ENCODE measurements around the gene SNUPN. TPM values are rescaled to one million over a fixed set of nuclear protein-coding genes. Genes with fewer than 3 reads are reported as not detected.

The SNUPN gene
- total RNA-seq, 2 experiments from 2014 or later, result 28.2 to 28.5 TPM

- H3K27me3 Mint-ChIP-seq, result no peaks in the 10 kb centered on the region
- ATAC-seq, result no peak
- ChIA-PET POLR2A (interaction anchor here (2.2 to 5.8 kb wide), 4 partner anchors 9 to 273 kb away, joined by 8 to 77 read pairs (median 40); partner anchors contain the start of genes MAN2C1, SIN3A and SNUPN), CTCF (interaction anchor here (0.6 to 5.5 kb wide), 9 partner anchors 28 to 274 kb away, joined by 3 to 37 read pairs (median 4); partner anchors contain the start of genes MAN2C1 and PTPN9)
- H3K4me1 Mint-ChIP-seq (ENCODE audit: low read depth), result peaks cover 20% of the 10 kb centered on the region
- no peak overlapping the region for H3K27ac Mint-ChIP-seq
- H3K9me3 Mint-ChIP-seq, result no peaks in the 10 kb centered on the region
- intact Hi-C loops (cut with micrococcal nuclease), result loop anchor here (5.0 to 10.0 kb wide), 2 partner anchors 189 to 277 kb away; partner anchors contain the start of genes MAN2C1 and SIN3A
- DNase-seq, result no peak
- peaks cover 25% of the 10 kb centered on the region for H3K36me3 Mint-ChIP-seq (ENCODE audit: low read depth)
- no peak overlapping the region for H3K4me3 Mint-ChIP-seq
- TF ChIP-seq CTCF (IDR thresholded peaks at IDR 0.05), result no peak
Observed at GRCh38 chr15:75641603-75642002, 16.1 kb upstream of the SNUPN start.

GRCh38 chr15:75641179-75641503 lies 15.6 kb upstream of the SNUPN start:
- peaks cover 25% of the 10 kb centered on the region for H3K36me3 Mint-ChIP-seq (ENCODE audit: low read depth)
- no peaks in the 10 kb centered on the region for H3K27me3 Mint-ChIP-seq
- H3K27ac Mint-ChIP-seq, result peak overlapping the region; percentile 90
- ChIA-PET POLR2A (interaction anchor here (1.2 to 5.8 kb wide), 7 partner anchors 10 to 1026 kb away, joined by 3 to 77 read pairs (median 8); partner anchors contain the start of genes MAN2C1, SIN3A and SNUPN), CTCF (interaction anchor here (0.6 to 5.5 kb wide), 11 partner anchors 28 to 273 kb away, joined by 3 to 37 read pairs (median 4); partner anchors contain the start of genes MAN2C1 and SIN3A)
- intact Hi-C loops (cut with micrococcal nuclease), result loop anchor here (5.0 to 10.0 kb wide), 2 partner anchors 189 to 276 kb away; partner anchors contain the start of genes MAN2C1 and SIN3A
- H3K4me3 Mint-ChIP-seq, result peak overlapping the region; percentile 90
- H3K9me3 Mint-ChIP-seq, result no peaks in the 10 kb centered on the region
- DNase-seq (no peak), ATAC-seq (no peak)
- peaks cover 19% of the 10 kb centered on the region for H3K4me1 Mint-ChIP-seq (ENCODE audit: low read depth)
- no peak for TF ChIP-seq CTCF (IDR thresholded peaks at IDR 0.05)

- ATAC-seq (peak; percentile 54), DNase-seq (peak; percentile 81)
- peak; percentile 63 for TF ChIP-seq CTCF (IDR thresholded peaks at IDR 0.05)
- peaks cover 25% of the 10 kb centered on the region for H3K36me3 Mint-ChIP-seq (ENCODE audit: low read depth)
- H3K27ac Mint-ChIP-seq, result peak overlapping the region; percentile 90
- intact Hi-C loops (cut with micrococcal nuclease), result loop anchor here (5.0 to 10.0 kb wide), 2 partner anchors 188 to 276 kb away; partner anchors contain the start of genes MAN2C1 and SIN3A
- H3K9me3 Mint-ChIP-seq, result no peaks in the 10 kb centered on the region
- no peaks in the 10 kb centered on the region for H3K27me3 Mint-ChIP-seq
- ChIA-PET POLR2A (interaction anchor here (0.6 to 5.8 kb wide), 21 partner anchors 10 to 1025 kb away, joined by 3 to 77 read pairs (median 4); partner anchors contain the start of genes MAN2C1, PTPN9, SIN3A and SNUPN), CTCF (interaction anchor here (0.6 to 5.5 kb wide), 21 partner anchors 10 to 273 kb away, joined by 3 to 37 read pairs (median 4); partner anchors contain the start of genes MAN2C1, PTPN9, SIN3A and SNUPN)
- H3K4me1 Mint-ChIP-seq (ENCODE audit: low read depth), result peaks cover 23% of the 10 kb centered on the region
- H3K4me3 Mint-ChIP-seq, result peak overlapping the region; percentile 90
Observed at GRCh38 chr15:75640483-75641178, 15.1 kb upstream of the SNUPN start.

- POLR2A ChIA-PET, result interaction anchor here (0.6 to 5.8 kb wide), 23 partner anchors 10 to 1025 kb away, joined by 3 to 77 read pairs (median 3); partner anchors contain the start of genes MAN2C1, PTPN9, SIN3A and SNUPN
- Mint-ChIP-seq H3K27ac (peak within 1 kb of the TSS; percentile 90), H3K27me3 (no peaks in the 10 kb centered on the region), H3K36me3 (ENCODE audit: low read depth) (peaks cover 25% of the 10 kb centered on the region), H3K4me3 (peak within 1 kb of the TSS; percentile 90), H3K9me3 (no peaks in the 10 kb centered on the region), H3K4me1 (ENCODE audit: low read depth) (peaks cover 23% of the 10 kb centered on the region)
- no peak for TF ChIP-seq CTCF (IDR thresholded peaks at IDR 0.05)
- CTCF ChIA-PET, result interaction anchor here (0.6 to 5.5 kb wide), 18 partner anchors 10 to 272 kb away, joined by 3 to 37 read pairs (median 4); partner anchors contain the start of genes MAN2C1, PTPN9, SIN3A and SNUPN
- intact Hi-C loops (cut with micrococcal nuclease), result loop anchor here (5.0 to 10.0 kb wide), 2 partner anchors 188 to 275 kb away; partner anchors contain the start of genes MAN2C1 and SIN3A
- ATAC-seq (peak; percentile 92), DNase-seq (peak; percentile 98)
Observed at GRCh38 chr15:75639709-75640482, 14.4 kb upstream of the SNUPN start, which contains the start of gene IMP3. IMP3 (minus strand) TSS chr15:75640224; CDS start chr15:75640168, 56 bp downstream.

Data from activated CD8-positive, alpha-beta T cell treated with anti-CD3 and anti-CD28 coated beads for 36 hours (primary cell).